GM19351 (cell line): ENCODE data around the gene SPEM1.

Source experiments
- ATAC-seq: cut with Tn5 transposase; IDR thresholded peaks from one replicate; pipeline ENCODE4 v1.9.1; 2021; ENCODE audit warnings: mild to moderate bottlenecking, moderate library complexity; ENCODE audit not compliant: unreplicated experiment

The SPEM1 gene

GRCh38 chr17:7417056-7417655 is 3.0 kb upstream of the SPEM1 start:
- ATAC-seq: no peak

GRCh38 chr17:7418472-7419152 is 1.5 kb upstream of the SPEM1 start:
- no peak for ATAC-seq

- ATAC-seq: no peak
Measured at GRCh38 chr17:7421186-7421585, 1.1 kb downstream of the SPEM1 start.

DNA sequence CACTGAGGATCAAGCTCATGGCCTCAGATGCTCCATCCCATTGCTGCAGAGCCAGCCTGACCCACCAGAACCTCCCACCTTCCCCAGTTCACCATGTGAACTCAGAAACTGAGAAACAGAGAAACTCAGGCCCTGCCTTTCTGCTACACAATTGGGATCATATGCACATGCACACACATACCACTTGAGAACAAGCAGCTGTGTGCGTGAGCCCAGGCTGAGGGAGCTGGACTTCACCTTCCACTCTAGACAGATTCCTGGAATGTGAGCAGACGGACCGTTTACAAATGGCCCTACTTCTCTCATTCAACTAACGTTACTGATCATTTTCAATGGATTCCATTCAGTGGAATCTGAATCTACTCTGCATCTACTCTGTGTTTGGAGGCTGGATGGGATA is 3.6 kb downstream of the SPEM1 start:
- no peak for ATAC-seq

DNA sequence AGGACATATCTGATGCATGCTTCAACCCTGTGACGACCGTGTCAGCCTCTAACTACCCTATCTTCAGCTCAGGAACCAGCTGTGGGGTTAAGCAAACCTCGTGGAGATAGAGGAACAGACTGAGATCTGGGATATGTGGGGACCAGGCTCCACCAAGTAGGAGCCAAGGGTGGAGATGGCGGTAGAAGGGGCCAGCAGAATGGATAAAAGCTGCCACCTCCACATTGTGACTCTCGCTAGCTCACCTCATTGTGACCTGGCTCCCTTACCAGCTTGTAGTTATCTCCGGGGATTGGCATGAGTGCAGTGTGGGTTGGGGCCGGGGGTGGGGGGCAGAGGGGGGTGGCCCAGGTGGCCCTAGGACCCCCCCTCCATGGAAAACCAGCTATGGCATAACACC is 5.2 kb downstream of the SPEM1 start, which contains the start of gene SPEM2:
Gene SPEM2 (plus strand): TSS at position 301 of the 400 bp plus-strand sequence. CDS start 73 bp downstream, at position 374.
- ATAC-seq: no peak

DNA sequence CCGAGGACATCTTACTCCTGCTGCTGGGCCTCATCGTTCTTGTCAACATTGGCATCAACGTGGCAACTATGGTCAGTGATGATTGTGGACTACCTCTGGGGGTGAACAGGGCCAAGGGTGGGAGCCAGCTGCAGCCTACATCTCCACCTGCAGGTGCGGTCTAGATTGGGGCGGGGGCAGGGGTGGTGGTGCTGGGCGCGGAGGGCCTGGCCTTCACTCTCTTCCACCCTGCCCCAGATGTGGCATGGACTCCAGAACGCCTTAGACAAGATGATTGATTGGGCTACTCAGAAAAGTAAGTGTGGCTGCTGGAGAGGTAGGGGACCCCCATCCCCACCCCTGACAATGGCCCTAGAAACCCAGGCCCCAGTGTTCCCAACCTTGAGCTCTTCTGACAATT is 5.6 kb downstream of the SPEM1 start:
- no peak for ATAC-seq

- ATAC-seq: no peak
Measured at GRCh38 chr17:7426203-7426863, 6.2 kb downstream of the SPEM1 start.

- no peak for ATAC-seq
Measured at GRCh38 chr17:7426896-7427489, 6.9 kb downstream of the SPEM1 start.

DNA sequence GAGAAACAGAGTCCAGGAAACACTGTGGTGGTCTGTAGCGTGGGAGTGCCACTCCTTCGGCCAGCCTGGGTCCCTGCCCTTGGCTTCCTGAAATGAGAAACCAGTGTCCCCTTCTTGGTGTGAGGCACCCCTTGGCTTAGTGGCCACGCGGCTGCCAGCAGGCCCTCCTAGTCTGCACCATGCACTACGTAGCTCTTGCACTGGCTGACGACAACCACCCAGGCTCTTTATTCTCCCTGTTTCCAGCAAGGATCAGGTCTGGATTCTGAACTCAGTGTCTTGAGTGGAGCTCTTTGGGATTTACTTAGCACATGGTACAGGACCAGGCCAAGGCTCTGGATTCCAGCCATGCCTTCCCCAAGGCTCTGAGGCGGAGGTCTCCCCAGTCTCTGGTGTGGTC is 7.4 kb downstream of the SPEM1 start:
- no peak for ATAC-seq

DNA sequence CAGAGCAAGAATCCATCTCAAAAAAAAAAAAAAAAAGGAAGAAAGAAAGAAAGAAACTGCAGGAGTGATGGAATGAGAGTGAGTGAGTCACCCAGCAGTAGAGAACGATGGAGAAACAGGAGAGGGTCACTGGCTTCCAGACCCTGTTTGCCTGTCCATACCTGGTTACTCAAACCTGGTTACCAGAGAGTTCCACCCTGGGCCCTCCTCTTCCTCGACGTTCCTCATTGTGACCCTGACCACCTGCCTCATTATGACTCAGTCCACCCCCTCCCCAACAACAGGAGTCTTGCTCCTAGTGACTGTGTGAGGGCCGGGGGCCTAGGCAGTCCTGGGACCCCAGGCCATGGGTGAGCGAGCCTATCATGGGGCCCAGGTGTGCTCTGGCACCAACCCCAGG is 8.4 kb downstream of the SPEM1 start, which contains the start of gene SPEM3:
Gene SPEM3 (plus strand): TSS at position 301 of the 400 bp plus-strand sequence. CDS start 46 bp downstream, at position 347.
- no peak for ATAC-seq

GRCh38 chr17:7429722-7430121 is 9.6 kb downstream of the SPEM1 start:
- ATAC-seq: no peak

DNA sequence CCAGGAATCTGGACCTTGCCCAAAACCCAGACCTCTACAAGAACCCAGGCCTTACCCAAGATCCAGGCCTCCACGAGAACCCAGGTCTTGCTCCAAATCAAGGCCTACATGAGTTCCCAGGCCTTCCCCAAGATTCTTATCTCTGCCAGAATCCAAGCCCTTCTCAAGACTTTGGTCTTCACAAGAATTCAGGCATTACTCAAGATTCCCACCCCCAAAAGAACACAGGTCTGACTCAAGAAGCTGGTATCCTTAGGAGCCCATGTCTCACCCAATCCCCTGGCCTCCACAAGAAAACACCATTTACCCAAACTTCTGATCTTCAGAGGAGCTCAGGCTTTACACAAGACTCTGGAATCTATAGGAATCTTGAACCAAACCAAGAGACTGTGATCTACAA is 11.1 kb downstream of the SPEM1 start:
- no peak for ATAC-seq

GRCh38 chr17:7432296-7432695 is 12.2 kb downstream of the SPEM1 start:
- ATAC-seq: no peak

GRCh38 chr17:7435676-7436555 is 15.8 kb downstream of the SPEM1 start:
- ATAC-seq: peak; percentile 15

GRCh38 chr17:7436556-7437368 is 16.6 kb downstream of the SPEM1 start:
- no peak for ATAC-seq

DNA sequence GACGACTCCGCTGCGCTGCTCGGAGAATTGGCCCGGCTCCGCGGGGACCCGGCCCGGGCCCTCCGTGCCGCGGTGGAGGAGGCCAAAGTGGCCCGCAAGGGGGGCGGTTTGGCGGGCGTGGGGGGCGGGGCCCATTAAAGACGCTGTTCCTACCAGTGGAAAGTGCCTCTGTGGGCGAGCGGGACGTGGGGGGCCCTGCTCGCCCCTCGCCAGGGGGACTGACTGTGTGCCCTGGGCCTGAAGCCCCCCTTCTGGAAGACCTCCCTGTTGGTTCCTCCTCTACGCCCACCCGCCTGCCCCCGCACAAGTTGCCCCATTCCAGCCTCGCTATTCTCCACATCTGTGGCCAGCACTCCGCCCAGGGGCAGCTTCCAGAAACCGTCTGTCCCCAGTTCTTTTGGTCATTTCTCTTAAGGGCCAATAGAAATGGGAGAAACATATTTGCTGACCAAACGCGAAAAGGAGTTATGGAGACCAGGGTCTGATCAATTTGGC is 17.3 kb downstream of the SPEM1 start:
- no peak for ATAC-seq

DNA sequence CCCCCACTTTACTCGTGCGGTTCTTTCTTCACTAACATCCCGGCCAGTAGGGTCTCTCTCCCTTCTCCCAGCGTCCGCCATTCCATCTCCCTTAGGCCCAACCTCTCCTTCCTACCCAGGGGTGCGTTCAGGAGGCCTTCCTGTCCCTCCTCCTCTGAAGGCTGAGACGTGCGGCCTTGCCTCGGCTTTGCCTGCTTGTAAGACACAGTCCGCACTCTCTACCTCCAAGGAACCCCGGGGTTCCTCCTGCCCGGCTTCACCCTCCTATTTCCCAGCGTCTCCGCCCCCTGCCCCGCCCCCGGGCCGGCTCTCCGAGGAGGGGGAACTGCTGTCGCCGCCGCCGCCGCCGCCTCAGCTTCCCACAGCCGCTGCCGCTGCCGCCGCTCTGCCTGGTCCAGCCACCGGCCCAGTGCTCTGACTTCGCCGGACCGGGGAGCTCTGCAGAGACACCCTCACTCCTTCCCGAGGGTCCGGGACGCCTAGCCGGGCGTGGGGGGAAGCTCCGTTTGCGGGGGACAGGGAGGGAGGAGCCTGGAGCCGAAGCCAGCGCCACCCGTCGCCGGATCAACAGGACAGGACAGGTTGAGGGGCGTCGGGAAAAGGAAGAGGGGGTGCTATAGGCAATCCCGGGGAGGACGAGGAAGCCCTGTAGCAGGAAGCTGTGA is 18.0 kb downstream of the SPEM1 start:
- no peak for ATAC-seq

DNA sequence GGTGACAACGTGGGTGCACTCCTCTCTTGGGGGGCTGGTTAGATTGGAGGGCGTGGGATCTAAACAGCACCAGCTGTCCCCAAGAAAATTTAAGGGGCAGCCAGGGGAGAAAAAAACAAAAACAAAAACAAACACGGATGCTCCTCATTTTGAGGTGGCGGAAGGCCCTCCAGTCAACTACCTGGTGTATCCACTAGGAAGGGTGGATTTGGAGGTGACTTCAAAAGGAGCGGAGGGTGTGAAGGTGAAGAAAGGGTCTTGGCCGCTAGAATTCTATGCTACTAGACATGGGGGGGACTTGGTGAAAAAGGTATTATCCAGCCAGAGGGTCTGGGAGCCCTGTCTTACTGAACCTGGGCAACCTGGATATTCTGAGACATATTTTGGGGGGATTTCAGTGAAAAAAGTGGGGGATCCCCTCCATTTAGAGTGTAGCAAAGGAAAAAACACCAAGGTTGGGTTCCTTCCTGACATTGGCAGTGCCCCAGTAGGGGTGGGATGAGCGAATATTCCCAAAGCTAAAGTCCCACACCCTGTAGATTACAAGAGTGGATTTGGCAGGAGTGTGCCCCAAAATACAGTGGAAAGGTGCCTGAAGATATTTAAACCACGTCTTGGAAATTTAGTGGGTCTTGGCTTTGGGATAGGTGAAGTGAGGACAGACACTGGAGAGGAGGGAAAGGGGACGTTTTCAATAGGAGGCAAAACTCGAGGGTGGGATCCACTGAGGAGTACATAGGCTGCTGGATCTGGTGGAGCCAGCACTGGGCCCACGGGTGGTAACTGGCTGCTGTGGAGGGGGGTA is 18.7 kb downstream of the SPEM1 start:
- no peak for ATAC-seq
